GM21390 (cell line): ENCODE data around the gene FAM168A.

ENCODE experiments used
- ATAC-seq: cut with Tn5 transposase; IDR thresholded peaks from one replicate; pipeline ENCODE4 v1.9.1; 2021; ENCODE audit not compliant: unreplicated experiment

Gene FAM168A

DNA sequence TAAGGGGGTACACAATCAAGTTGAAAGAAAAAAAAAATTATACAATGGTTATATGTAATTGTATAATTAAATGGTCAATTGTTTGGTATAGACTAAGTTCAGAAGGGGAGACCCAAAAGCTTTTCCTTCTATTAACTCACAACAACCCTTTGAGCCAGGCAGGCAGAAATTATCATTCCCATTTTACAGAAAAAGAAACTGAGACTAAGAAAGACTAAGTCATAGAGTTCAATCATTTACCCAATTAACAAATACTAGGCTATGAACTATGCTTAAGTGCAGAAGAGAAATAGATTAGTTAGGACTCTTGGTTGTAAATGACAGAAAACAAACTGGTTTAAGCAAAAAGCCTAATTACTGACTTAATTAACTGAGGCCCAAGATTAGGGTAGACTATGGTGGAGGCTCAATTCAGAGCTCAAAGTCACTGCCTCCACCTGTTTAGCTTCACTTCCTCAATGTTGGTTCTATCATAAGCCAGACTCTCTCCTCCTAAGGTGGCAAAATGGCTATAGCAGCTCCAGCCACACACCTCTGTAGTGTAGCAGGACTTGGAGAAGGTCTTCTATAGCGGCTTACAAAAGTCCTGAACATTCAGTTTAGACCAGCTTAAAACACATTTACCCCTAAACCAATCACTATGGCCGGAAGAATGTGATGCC lies 34.2 kb downstream of the FAM168A start:
- no peak for ATAC-seq

DNA sequence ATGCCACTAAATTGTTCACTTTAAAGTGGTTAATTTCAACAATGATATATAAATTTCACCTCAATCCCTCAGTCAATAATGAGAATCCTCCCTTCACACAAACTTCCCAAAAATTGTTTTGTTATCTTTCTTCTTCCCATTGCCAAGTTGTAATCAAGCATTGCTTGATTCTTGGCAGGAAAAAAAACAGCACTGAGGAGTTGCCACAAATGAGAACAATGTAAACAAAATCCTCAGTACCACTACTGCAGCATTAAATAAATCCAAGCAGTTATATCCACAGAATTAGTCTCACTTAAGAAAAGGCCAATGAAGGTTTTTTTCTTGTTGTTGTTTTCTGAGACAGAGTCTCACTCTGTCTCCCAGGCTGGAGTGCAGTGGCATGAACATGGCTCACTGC lies 38.2 kb downstream of the FAM168A start:
- no peak for ATAC-seq

DNA sequence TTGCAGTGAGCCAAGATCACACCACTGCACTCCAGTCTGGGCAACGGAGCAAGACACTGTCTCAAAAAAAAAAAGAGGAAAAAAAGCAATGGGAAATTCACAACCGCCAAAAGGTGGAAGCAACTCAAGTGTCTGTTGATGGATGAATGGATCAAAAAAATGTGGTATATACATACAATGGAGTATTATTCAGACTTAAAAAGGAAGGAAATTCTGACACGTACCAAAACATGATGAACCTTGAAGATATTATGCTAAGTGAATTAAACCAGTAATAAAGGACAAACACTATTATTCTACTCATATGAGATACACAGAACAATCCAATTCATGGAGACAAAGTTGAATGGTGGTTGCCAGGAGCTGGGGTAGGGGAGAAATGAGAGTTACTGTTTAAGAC lies 40.9 kb downstream of the FAM168A start:
- ATAC-seq, result no peak

DNA sequence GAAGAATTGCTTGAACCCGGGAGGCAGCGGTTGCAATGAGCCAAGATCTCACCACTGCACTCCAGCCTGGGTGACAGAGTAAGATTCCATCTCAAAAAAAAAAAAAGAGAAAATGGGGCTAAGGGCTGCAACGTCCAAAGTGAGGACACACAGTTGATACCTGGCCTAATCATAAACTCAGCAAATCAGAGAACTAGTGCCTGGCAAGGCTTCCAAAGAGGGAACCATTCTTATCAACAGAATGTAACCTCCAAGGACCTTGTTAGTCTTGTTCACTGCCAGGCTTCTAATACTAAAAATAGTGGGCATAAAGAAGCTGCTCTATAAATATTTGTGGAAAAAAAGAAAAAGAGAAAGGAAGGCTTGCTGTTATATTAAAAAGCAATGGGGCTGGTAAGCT lies 42.3 kb downstream of the FAM168A start:
- no peak for ATAC-seq

DNA sequence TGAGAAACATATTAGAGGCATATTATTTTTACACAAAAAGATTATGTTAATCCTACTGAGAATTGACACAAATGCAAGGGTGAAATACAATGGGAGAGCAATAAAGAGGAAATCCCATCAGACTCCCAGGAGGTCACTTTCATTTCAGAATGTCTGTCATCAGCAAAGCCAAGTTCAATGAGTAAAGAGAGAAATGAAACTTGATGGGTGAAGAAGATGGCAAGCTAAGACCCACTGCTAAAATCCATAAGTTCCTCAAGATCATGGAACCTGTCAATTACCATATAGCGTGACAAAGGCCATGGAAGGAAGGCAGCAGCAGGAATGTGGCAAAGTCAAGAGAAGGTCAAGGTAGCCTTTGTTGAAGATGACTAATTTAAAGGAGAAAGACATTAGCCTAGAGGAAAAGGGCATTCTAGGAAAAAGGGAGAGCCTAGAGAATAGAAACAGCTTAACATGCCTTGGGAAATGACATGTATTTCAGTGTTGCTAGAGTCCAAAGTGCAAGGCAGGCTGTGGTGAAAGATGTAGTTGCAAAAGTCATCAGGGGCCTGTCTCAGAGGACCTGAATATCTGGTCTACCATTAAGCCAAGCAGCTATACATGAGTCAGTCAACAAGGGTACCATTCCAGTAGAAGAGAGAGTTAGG lies 43.1 kb downstream of the FAM168A start:
- no peak for ATAC-seq

DNA sequence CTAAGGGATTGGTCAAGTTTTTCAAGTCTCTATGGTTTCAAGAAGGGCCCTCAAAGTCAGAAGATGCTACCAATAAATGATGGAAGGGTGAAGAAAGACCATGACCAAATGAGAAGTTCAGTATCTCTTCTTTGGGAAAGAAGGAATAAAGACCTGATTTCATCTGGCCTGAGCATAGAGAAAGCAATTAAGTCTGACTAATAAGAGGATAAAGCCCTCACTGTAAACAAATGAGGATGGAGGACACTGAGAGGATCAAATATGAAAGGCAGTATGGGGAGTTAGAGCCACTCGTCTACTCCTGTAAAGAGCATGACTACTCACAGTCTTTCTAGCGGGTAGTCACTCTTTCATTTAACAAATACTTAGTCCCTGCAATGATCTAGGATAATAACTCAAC lies 44.6 kb downstream of the FAM168A start:
- no peak for ATAC-seq

DNA sequence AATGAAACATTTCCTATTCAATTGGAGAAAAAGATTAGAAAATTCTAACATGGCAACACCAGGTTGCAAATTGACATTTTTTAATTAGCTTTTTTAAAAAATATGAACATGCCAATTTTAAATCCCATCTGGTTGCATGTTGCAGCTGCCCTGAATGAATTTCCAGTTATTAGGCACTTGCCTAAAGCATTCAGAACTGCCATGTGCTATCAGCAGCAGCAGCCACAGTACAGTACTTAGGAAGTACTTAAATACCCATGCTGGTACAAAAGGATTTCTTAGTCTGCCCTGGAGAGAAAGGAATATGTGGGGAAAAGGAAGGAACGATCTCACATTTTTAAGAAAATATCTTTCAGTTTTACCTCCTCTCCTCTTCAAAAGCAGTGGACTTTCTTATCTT lies 46.2 kb downstream of the FAM168A start:
- no peak for ATAC-seq

DNA sequence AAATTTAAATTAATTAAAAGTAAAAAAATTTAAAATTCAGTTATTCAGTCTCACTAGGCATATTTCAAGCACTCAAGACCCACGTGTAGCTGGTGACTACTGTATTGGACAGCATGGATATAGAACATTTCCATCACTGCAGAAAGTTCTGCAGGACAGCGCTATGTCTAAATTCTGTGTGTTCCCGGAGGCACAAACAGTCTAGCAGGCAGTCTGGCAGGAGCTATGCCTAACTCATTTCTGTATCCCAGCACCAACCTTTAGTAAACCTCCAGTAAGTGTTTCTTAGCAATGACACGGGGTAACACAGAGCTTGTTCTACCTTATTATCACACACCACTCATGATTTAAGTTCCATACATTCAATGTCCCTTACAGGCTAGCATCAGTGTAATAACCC lies 48.5 kb downstream of the FAM168A start:
- no peak for ATAC-seq

DNA sequence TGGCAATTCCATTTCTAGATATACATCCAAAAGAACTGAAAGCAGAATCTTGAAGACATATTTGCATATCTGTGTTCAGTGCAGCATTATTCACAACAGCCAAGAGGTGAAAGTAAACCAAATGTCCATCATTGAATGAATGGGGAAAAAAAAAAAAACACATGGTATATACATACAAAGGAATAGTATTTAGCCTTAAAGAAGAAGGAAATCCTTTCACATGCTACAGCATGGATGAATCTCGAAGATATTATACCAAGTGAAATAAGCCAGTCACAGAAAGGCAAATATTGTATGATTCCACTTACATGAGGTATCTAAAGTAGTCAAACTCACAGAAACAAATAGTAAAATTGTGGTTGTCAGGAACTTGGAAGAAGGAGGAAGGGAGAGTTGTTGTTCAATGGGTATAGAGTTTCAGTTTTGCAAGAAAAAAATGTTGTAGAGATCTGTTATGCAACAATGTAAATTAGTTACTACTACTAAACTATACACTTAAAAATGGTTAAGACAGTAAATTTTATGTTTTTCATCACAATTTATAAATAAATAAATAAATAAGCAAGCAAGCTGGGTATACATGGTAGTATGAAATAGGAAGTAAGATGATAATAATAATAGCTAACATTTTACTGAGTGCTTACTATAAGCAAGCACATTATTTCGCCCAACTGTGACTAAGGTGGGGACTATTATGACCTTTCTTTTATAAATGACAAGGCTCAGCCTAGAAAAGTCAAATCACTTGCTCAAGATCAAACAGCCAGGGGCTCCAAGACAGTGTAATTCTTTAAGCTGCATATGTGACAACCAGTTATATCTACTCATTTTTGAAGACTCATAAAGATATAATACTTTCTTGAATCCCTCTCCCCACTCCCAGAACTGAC lies 50.0 kb downstream of the FAM168A start:
- ATAC-seq, result no peak

DNA sequence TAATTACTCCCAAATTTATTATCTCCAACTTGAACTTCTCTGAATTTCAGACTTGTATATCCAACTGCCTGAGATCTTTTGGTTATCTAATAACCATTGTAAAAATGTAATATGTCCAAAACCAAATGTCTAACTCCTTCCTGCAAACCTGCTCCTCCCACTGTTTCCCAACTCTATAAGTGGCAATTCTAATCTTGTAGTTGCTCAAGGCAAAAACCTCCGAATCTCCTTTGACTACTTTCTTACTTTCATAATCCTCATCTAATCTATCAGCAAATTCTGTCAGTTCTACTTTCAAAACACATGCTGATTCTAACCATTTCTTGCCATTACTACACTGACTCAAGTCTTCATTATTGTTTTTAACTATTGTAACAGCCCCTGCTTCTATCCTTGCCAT lies 55.7 kb downstream of the FAM168A start:
- ATAC-seq, result no peak

DNA sequence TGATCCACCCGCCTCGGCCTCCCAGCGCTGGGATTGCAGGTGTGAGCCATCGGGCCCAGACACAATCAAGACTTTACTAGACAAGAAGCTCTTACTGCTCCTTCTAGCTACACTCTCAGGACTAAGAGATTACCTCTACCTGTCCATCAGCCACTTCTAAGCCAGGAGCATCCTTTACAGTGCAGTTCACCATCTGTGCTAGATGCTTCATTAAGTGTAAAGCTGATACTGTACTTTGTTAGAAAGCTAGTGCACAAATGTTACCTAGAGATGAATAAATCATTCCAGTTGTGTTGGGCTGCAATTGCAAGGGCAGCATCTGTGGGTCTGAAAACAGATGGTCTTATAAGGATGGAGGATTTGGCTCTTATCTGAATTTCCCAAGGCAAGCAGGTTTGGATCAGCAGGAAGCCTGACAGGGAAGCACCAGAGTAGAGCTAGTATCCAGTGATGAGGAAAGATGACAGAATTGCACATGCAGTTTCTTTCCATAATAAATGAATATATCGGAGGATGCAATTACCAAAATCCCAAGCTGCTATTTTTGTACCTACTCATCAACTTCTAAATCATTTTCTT lies 58.3 kb downstream of the FAM168A start:
- no peak for ATAC-seq

DNA sequence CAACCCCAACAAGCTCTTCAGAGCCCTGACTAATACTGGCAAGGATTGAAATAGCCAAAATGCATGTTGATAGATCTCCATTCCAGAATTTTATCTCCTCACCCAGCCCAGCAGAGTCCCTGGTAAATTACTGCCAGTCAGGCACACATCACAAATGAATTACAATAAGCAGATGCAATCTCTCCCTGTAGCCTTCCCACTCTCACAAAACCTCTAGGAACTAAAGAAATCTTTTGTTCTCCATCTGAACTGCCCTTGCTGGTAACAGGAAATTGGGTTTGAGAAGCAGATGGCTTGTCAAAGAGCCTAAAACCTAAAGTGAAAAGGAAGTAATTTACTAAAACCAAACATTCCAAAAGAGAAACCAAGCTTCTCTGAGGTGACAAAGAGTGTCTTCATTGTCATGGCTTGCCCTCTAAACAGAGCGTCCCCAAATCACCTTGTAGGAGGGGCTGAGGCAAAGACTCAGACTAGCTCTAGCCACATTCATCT lies 59.5 kb downstream of the FAM168A start:
- ATAC-seq, result peak; percentile 81

DNA sequence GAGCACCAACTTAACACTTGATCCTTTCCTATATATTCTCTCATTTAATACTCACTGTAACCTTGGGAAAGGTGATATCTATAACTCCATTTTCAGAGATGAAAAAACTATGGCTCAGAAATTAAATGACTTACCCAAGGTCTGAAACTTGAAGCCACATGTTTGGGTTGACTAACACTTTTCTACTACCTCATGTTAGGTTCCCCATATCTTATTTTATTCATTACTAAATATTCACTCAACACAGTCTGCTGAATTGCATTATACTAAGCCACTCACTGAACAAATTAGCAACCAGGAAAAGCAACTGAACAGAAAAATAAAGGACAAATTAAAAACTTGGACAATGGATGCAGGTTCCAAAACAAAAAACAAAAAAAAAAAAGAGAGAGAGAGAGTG lies 59.9 kb downstream of the FAM168A start:
- ATAC-seq, result no peak

DNA sequence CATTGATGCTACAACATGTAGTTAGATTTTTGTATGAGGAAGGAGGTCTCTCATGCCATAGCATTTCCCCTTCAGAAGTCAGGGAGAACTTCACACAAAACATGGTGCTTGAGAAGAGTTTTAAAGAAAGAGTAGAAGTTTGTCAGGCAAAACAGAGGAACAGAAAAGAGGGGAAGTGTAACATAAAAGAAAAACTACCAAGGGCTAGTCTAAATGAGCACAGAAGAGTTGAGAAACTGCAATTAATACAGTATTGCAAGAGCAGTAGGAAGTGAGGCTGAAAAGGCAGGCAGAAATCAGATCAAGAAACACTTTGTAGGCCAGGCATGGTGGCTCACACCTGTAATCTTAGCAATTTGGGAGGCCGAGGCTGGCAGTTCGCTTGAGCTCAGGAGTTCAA lies 61.0 kb downstream of the FAM168A start:
- no peak for ATAC-seq

DNA sequence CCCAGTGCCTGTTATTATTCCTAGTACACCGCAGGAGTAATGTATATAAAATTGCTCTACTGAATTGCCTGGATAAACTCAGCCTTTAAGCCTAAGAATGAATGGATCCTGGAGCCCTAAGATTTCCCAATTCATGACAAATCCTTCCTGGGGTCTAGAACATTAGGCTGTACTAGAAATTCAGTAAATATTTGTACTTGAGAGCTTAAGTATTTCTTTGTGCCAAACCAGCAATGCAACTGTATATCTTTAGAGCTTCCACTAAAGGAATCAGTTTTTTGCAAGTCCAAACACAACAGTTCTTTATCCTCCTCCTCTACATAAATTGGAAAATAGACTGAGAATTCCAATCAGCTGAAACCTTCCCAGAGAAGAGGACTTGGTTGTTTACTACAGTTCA lies 65.6 kb downstream of the FAM168A start:
- ATAC-seq, result no peak

DNA sequence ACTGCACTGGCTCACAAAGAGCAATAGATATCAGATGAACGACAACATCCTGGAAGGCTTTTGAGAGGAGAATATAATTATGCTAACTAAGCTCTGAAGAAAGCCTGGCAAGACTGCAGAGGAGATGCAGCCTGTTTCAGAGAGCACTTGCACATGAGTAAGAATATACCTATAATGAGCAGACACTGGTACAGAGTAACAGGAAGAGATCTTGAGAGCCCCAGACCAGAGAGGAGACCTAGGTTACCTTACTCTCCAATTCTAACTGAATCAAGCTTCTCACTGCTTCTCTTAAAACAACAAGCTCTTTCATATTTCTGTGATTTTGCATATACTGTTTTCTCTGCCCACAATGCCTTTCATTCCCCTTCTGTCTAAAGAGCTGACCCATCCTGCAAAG lies 66.5 kb downstream of the FAM168A start:
- no peak for ATAC-seq

DNA sequence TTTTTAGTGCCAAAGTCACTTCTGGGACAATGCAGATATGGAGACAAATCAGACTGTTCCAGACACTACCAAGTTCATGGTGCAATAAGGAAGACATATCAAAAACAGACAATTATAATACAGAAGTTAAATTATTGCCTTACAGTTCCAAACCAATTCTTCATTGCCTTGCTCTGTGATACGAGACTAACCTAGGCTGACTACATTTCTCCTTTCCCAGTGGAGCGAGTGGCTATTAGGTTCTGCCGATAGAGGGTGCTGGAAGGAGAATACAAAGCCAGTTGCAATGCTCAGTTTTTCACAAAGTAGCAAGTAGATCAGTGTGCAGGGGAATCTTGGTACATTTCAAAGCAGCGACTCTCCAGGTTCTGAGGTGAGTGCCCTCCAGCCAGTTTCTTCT lies 67.8 kb downstream of the FAM168A start:
- no peak for ATAC-seq

DNA sequence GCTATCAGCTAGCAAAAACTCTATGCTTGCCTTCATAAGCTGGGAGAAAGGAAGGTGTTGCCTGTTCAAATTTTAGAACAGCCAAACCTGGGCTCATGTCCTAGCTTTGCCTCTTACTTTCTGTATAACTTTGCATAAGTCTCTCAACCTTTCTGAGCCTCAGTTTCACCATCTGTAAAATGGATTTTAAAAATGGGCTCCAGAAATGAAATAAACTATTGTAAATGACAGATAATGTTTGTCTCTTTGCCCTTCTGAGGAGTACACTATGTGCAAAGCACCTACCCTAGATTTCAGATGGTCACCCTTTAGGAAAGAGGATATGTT lies 68.7 kb downstream of the FAM168A start:
- ATAC-seq, result no peak

DNA sequence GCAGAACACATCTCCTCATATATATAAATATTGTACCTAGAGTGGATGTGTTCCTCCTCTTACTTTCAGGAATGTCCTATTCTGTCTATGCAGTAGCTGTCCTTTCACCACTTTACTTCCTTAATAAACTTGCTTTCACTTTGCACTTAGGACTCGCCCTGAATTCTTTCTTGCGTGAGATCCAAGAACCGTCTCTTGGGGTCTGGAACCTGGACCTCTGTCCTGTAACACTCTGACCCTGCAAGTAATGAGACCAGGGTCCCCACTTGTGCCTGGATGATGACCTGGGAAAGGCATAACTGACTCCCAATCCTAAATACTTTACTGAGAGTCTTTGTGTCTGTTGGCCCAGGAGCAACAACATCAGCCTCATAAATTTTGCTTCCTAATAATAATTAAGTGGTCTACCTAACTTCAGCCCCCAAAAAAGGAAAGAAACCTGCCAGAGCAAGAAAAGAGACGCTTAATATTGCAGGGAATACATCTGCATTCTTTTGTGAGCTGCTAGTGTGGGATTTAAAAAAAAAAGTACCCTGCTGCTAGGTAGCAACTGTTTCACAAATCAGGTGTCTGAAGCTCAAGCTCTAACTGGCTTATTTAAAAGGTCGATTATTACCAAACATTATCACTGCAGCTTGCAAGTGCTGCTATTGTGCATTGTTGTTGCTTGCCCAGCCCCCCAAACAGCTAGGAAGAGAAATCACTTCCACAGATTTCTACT lies 69.3 kb downstream of the FAM168A start:
- ATAC-seq, result no peak

DNA sequence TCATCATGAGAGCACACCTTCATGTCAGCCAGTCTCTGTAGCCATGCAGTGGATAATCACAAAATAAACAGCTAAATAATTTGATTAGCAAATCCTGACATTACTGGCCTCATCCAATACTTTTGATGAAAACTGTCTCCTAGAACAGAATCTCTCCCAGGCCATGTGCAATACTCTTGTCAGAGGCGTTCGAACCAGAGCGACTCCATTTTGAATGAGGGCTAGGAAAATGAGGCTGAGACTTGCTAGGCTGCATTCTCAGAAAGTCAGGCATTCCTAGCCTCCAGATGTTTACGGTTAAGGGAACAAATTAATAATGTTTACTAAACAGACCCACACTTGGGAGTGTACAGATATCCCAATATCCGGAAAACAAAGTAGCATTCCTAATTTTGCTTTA lies 69.9 kb downstream of the FAM168A start:
- no peak for ATAC-seq

DNA sequence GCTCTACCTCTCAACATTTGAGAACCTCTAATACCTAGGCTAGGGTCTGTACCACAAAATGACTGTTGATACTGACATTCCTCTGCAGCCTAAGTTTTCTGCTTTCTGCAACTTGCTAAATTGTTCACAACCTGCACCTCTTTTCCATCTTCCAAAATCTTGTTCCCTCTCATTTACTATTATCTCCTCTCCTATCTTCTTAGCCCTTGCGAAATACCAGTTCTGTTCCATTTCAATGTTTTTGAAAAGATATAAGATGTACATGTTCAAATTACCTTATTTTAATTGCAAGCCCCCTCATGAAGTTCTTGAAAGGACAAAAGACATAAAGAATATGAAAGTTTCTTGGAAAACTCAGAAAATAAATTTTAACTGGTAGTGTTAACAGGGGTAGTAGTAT lies 72.3 kb downstream of the FAM168A start:
- no peak for ATAC-seq
